DMS153 (cell line): ENCODE results near the gene TMPRSS4.
A peak's percentile ranks its signal among the peaks of the same experiment; 100 is the strongest.

Source experiments
- DNase-seq: peaks from one replicate; lab custom pipeline; 2025; lab: John Stamatoyannopoulos, UW

The TMPRSS4 gene

DNA sequence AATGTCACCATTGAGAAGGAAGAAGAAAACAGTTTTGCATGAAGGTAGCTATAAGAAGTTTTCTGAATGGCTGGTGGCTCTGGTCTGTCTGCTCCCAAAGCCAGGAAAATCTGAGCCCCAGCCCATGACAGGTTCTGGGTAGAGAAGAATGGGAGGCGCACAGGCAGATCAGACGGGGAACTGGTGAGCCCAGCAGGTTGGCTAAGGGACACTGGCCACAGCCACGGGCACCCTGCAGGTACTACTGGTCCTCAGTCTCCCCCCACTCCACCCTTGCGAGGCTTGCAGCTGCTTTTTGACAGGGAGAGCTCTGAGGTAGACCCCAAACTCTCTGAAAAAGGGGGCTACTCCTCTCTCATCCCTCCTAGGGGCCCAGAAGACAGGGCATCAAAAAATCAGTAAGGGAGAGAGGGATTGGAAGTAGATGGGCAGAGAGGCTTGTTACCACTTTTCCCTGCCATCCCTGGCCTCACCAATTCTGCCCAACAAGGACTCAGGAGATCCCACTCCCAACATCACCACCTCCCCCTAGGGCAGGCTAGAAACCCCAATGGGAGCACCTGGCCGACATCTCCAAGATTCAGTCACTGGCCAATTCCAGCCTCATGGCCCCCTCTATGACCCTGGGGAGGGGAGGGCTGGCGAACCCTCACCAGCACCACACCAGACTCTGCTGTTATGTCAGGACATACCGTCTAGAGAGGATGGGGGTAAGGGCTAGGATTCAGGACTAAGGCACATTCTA, 58.3 kb downstream of the TMPRSS4 start:
- DNase-seq: no peak

DNA sequence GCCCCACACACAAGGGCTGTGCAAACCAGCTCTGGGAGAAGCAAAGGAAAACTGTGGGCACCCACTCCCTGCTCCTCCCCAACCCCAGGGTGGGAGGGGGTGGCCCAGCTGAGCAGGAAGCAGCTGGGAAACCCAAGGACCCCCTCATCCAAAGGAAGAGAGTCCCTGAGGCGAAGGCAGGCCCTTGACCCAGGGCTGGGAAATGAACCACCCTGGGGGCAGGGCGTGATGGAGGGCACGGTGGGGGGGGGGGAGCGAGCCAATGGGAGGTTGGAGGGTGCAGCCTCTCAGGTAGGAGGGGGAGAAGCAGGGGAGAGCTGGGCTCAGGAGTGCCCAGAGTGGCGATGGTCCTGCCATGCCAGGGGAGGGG, 58.9 kb downstream of the TMPRSS4 start:
- no peak for DNase-seq

DNA sequence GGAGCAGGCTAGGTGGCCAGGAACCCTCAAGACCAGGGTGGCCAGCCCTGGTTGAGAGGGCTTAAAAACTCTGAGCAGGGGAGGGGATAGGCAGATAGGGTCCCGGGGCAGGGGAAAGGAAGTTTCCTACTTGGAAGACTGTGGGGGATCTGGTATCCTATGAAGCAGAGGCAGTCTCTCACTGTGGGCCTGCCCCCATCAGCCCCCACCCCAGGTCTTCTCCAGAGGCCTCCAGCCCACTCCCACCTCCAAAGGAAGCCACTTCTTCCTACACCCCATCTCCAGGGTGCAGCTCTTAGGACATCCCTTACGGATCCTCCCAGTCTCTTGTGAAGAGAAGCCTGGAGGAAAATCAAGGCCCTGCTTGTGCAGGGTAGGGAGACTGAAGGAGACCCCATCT, 59.5 kb downstream of the TMPRSS4 start:
- DNase-seq: no peak

DNA sequence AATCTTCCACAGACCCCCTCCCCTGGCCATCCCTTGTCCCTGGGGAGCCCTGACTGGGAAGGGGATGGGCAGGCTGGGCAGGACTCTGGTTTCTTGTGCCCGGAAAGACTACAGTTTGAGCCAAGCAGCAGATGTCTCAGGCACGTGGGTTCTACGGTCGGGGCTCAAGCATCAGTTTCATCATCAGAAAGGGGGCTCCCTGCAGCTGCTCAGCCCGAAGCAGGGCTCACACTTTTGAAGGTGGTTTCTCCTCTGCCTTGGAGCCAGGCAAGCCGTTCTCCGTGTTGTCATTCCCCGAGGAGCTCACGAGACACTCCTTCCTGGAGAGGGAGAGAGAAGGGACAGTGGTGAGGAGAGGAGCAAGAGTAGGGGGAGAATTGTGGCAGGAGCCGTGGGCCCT, 59.9 kb downstream of the TMPRSS4 start:
- no peak for DNase-seq

DNA sequence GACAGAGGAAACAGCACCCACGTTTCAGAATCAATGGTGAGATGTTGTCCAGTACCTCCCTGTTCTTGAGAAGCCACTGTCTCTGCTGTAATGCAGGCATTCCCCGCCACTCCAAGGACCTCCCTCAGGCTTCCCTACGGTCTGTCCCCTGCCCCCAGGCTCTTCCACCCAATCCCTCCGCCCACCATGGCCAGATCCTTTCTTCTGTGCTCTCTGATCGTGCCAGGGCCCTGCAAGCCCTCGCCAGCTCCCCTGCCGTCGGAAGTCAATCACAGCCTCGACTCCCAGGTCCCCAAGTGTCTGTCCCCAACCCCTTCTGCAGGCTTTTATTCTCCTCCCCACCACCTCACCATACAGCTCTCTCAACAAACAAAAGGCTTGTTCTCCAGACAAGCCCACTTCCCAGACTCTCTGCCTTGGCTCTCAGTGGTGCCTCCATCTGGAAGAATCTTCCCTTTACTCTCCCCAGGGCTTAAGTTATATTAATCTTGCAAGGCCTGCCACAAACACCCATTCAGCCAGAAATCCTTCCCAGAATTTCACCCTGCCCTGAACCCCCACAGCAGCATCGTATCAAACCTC, 62.1 kb downstream of the TMPRSS4 start:
- no peak for DNase-seq

DNA sequence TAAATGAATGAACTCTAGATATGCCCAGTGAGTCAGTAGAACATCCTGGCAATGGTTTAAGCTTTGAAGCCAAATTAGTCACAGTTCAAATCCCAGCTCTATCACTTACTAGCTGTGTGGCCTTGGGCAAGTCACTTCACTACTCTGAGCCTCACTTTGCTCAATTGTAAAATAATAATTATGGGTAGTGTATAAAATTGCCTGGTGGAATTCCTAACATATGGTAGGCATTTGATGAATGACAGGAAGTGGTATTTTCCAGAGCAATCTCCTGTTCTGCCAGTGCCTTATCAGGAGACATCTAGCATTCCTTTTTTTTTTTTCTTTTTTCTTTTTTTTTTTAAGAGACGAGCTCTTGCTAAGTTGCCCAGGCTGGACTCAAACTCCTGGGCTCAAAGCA, 62.7 kb downstream of the TMPRSS4 start:
- no peak for DNase-seq

DNA sequence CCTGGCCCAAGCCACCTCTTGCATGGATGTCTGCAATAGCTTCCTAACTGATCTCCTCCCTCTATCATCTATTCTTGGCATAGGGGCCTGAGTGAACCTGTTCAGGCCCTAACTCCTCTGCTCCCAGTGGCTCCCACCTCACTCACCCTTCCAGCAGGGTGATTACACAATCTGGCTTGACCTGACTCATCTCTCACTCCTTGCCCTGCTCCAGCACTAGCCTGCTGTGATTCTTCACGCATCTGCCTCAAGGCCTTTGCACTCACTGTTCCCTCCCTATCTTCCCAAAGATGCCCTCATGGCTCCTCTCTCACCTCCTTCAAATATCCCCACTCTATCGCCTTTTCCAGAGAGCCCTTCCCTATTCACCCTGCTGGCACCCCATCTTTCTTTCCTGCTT, 65.2 kb downstream of the TMPRSS4 start:
- DNase-seq: no peak

DNA sequence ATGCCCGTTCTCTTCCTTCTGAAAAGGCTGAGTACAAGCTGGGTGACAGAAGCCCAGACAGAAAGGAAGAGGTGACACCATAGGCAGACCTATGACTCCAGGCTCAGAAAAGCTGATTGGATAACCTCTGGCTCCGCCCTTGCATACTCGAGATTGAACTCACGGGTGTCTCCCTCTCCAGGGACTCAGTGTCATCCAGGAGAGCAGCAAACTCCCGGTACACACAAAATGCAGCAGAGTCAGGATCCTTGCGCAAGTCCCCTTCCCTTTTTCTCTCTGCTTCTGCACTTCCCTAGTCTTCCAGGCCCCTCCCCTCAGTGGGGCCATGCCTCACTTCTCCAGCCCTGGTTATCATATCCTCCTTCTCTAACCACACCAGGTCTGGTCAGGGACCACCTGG, 65.9 kb downstream of the TMPRSS4 start:
- peak; percentile 32 for DNase-seq

DNA sequence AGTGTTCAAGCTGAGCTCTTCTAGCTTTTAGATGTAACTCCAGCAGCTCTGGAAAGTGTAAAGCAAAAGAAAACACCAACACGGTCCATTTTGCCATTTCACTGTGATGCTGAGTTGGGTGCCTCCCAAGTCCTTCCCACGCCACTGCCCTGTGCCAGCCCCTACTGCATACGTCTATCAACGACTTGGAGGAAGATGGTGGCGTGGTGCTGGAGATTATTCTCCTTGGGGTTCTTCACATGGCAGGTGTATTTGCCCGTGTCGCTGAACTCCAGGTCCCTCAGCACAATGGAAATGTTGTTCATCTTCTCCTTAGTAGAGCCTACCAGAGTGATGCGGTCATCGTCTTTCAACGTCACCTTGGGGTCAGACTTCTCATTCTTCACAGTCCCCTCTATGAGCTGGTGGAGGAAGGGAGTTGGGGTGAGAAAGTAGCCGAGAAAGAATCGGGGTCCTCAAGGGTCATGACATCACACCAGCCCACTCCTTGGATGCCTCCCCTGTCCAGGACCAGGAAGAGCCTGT, 66.8 kb downstream of the TMPRSS4 start:
- no peak for DNase-seq

DNA sequence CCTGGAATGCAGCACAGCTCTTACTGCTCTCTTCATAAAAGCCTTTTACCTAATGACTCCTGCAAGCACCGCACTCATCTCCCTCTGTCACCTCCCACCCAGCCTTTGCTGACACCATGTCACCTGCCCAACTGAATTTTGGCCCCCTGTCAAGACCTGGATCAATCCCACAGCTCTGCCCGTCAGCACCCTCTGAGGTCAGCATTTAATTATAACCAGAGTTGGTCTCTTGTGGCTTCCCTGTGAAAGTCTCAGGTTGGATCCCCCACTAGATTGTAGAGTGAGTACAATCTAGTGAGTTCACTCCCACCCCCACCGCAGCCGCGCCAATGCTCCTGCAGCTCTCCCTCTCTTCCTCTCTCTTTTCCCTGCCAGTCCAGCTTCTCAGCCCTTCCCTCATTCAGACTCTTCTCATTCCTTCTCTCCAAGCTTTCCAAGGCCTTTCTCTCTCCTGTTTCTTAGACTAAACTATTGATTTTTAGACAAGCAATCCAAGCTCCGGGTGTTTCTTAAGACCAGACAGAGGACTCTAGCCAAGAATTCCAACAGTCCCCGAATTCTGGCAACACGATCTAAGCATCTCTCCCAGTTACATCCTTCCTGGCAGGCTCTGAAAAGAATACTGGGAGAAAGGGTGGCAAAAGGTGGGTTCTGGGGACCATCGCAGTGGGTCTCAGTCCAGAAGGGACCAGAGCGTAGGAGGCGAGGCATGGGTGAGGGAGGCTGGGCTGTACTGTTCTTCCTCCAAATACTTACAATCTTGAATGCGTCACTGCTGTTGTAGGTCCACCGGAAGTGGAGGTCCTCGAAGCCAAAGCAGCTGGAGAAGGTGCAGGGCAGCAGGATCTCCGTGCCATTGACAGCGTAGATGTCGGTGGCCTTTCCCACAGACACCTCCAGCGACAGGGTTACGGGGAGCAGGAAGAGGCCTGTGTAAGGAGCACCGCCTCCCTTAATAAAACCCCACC, 67.7 kb downstream of the TMPRSS4 start:
- DNase-seq: no peak

DNA sequence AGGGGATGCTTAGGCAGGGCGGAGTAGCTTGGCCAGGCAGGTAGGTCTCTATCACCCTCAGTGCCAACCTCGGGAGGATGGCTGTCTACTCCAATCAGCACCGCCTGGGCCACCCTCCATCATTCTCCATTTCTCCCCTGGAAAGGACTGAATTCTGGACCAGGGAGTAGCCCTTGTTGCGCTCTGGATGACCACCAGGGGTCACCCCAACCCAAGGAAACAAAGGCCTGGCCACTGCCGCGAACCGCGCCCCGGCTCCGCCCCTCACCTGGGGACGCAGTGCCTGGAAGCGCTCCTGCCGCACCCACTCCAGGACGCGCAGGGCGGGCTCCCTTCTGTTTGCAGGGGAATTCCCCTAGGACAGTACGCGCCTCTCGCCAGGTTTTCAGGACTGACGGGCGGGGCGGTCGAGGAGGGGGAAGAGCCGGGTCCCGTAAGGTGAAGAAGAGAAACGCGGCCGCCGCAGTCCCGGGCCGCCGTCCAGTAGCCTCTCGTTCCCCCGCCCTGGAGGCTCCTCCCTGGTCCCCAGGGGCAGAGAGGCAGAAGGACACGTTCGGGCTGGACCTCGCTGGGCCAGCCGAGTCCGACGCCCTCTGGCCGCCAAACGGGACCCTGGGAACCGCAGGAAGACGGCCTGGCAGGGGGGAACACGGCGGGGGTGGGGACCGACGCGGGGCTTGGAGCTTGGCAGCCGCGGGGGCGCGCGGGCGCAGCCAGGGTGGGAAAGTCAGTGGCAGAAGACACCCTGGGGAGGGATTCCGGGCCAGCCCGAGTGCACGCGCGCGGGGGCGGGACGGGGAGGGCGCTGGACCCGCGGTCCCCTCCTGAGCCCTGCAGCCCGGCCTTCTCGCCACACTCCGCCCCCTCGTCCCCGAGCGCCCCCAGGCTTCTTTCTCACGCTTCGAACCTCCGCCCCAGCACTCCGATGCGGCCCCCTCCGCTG, 68.7 kb downstream of the TMPRSS4 start:
- peak; percentile 80 for DNase-seq

DNA sequence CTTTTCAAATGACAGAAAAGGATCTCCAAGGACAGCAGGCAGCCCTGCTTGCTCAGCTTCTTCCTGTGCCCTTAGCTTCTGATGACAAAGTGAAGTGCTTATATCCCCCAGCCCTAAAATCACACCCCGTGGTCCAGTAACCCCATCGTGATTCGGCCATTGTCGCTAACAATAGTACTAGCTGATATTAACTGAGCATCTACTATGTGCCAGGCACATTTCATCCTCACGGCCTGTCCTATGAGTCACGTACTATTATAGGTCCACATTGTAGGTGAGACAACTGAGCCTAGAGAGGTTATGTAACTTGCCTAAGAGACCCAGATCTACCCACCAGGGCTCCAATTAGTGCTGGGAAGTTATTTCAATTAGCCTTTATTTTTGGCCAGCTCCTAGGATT, 69.7 kb downstream of the TMPRSS4 start:
- no peak for DNase-seq

DNA sequence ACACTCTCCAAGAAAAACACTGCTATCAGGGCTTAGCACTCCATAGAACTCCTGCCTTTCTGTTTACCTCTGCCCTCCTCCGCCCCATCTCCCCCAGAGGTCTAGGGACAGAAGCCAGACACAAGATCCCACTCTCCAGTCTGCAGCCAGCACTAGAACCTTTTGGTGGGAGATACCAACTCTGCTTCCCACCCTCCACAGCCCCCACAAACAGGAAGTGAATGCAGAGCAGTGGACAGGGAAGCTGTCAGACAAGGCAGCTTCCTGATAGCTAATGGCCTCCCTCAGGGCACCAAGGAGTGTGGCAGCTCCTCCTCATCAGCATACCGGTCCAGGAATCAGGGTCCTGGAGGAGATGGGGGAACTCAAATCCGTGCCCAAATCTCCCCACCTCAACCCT, 70.6 kb downstream of the TMPRSS4 start:
- no peak for DNase-seq

DNA sequence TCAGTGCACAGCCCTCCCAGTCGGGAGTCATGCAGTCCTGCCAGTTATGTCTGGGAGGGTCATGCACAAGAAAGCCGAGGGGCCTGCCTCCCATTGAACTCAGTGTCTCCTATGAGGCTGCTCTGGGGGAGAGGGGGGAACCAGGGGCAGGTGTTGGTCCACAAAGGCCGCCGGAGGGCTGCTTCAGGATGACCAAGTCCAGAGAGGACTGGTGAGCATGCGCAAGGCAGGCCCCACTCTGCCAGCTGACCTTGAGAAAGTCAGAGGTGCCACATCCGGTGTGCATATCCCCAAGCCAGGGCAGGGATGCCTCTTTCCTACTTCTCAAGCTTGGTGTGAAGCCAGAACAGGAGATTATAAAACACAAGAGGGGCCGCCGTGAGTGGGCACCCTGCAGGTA, 71.4 kb downstream of the TMPRSS4 start:
- no peak for DNase-seq

DNA sequence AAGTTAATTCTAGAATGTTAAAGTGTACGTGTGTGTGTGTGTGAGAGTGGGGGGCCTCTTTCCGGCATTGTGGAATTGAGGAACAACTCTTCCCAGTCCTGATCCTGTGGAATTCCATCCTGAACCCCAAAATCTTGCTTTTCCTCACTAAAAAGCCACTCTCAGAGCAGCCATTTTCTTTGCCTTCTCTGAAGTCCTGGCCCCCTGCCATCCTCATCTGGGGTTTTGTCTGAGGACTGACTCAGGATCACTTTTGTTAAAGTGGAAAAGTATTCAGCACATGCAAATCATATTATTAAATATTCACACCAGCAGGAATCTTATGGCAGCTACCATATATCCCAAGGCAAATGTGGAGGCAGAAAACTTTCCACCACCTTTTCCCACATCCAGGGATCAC, 72.0 kb downstream of the TMPRSS4 start:
- DNase-seq: no peak

DNA sequence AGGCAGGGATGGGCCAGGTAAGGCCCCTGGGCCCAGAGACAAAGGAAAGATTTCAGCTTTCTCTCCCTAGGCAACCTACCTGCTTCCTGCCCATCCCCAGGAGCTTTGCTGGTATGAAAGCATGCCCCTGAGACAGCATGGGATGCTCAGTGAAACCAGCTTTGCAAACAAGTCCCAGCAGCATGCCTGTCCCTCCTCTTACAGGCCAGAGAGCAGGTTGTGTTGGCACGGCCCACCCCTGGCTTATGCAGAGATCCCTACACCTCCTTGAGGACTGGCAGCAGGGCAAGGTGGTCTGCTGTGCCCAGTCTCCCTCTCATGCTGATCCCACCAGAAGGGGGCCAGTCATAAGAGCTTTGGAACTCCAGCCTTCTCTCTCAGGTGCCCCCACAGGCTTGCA, 72.6 kb downstream of the TMPRSS4 start:
- DNase-seq: no peak

DNA sequence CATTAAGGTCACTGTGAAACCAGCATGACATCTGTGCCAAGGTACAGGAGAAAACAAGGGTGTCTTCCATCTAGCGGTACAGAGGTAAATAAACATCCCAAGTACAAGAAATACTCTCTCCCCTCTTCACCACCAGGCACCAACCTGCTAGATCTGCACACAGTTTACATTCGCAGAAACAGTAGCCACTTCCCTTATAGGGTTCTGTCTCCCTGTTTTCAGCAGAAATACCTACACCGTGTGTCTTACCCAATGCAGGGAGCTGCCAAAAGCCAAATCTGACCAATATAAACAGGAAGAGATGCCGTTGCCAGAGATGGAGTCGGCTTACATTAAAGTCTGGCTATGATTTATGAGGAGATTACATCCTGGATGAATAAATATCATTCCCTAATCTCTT, 74.6 kb downstream of the TMPRSS4 start:
- no peak for DNase-seq

DNA sequence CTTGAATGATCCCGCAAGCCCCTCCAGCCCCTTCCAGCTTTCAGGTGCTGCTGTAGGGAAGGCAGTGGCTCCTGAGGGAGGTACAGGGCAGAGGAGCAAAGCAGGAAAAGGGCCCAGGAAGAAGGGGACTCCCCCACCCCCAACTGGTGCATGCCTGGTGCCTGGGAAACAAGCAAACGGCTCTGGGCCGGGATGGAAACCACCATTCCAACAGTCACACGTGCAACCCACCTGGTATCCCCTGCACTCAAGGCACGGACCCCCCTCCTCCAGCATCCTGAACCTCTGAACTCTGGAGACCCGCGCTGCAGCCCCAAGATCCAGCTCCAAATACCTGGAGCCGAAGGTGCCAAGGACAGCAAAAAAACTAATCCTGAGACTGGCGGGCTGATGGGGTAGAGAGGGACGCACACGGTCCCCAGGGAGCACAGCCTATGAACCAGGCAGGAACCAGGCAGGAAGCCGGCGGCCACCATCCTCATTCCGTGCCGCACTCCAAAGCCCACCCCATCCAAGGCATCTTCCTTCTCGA, 75.2 kb downstream of the TMPRSS4 start:
- no peak for DNase-seq

DNA sequence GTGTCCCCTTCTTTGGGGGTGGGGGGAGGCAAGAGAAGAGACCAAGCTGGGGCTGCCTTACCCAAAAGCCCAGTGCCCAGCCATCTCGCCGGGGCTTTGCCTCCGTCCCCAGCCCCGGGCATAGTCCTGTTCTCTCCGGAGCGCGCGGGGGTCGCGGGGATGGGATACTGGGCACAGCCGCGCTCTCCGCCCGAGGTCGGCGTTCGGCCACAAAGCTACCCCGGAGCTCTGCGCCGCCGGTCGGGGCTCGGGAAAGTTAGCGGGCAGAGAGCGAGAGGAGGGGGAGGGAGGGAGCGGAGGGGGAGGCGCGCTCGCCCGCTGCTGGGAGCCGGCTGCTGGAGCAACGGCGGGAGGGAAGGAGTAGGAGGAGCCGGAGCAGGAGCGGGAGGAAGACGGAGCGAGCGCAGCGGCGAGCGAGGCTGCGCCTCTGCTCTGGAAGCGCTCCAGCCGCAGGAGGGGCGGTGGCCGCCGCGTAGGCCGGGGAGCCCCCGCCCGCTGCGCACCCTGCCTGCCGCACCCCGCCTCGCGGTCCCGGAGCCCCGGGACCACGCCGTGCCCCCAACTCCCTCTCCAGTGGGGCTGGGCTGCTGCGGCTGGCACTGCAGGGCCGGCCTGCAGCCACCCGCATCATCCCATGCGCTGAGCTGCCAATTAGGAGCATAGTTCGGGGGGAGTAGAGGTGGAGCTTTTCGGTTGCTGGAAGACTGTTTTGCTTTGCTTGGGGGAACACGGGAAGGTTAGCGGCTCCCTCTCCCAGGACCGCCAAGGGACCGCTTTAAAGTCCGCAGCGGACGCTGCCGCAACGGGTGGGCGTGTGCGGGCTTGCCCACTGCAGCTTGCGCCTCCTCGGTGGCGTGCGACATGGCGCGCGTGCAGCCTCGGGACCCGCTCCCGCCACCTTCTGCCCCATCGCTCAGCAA, 75.9 kb downstream of the TMPRSS4 start, which contains the start of gene SCN4B:
SCN4B (minus strand) TSS at position 272 of the 920 bp plus-strand sequence; CDS start at position 122, 150 bp downstream.
- peak; percentile 17 for DNase-seq

DNA sequence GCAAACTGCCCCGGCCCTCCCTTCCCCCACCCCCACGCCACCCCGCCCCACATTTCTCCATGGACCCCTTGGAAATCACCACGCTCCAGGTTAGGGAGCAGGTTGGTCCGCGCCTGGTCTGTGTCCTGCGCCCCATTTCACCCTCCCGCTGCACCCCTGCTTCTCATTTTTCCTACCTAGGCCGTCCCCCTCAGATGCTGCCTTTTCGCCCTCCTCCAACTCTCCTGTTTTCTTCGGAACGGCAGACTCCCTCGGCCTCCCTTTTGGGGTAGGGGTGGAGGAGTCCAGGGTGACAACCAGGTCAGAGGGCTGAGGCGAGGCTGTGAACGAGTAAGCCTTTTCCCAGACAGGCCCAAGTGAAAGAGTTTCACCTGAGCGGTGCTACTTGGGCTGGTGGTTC, 76.6 kb downstream of the TMPRSS4 start:
- no peak for DNase-seq
